Stimulated activated CD8-positive, alpha-beta memory T cell treated with anti-CD3 and anti-CD28 coated beads, Interleukin-2, amount 100 ng/mL, for 1 hour (primary cell): ENCODE results near the gene SLC7A7.
"Not testable (repeated sequence)": the region's sequence is repeated elsewhere in the genome, so short reads cannot be mapped to it uniquely, and the experiment has no call there.

ENCODE experiments used
- DNase-seq, 2 donors: peaks; one replicate each; pipeline ENCODE4 v3.0.0-alpha.2; 2020; ENCODE audit warnings: low read depth in 2 of 2

The SLC7A7 gene

DNA sequence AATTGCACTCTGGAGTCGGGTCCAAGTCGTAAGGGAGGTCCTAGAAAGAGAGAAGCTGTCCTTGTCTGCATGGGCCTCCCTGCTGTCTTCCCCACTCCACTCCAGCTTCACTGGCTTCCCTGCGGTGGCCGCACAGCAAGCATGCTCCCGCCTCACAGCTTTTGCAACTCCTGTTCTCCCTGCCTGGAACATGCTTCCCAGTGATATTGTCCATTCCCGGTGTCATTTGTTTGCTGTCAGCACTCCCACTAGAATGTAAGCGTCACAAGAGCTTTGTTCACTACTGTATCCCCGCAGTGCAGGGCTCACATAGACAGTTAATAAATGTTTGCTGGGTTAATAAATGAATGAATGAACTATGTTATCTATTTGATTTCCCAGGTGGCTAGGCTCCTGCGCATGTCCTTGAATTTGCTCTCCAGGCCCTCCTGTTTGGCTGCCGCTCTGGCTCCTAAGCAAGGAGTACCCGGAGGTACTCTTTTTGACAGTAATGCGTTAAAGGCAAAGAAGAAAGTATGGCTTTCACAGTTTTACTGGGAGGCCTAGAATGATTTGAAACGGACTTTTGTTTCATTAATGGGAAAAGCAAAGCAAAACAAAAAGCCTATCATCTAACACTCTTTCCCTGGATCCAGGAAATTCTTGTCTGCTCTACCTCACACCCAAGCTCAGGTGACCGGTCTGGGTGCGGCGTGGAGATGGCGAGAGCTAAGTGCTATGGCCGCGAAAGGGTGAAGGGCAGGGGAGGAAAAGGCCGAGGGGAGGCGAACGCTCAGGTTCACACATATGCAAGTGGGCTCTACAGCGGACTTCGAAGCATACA, 6.2 kb upstream of the SLC7A7 start:
- no peak for DNase-seq

DNA sequence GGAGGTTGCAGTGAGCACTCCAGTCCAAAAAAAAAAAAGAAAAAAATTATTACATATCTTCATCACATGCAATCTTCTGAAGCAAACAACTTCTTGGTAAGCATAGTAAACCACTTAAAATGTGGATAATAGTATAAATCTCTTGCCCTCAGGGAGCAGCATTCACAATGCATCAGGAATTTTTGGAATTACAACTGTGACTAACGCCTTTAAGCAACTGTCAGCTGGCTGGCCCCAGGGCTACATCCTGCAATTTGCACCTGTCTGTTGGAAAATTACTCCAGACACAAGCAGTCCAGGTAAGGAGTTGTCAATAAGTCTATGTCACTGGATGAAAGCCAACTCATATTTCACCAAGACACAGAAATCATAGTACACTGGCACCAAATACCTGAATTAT, 5.5 kb upstream of the SLC7A7 start:
- no peak for DNase-seq

GRCh38 chr14:22819151-22819988, 4.1 kb upstream of the SLC7A7 start:
- DNase-seq = no peak

DNA sequence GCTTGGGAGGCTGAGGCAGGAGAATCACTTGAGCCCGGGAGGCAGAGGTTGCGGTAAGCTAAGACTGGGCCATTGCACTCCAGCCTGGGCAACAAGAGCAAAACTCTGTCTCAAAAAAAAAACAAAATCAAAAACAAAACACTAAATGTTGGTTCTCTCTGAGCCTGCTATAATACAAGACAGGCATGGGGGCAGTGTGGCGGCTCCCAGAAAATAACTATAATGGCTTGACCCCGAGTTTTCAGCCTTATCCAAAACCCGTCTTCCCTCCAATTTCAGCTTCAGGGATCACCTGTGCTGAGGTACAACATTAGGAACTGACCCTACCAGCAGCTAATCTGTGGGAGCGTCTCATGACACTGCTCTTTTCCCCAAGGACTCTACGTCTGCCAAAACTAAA, 862 bp downstream of the SLC7A7 start:
- no peak for DNase-seq

DNA sequence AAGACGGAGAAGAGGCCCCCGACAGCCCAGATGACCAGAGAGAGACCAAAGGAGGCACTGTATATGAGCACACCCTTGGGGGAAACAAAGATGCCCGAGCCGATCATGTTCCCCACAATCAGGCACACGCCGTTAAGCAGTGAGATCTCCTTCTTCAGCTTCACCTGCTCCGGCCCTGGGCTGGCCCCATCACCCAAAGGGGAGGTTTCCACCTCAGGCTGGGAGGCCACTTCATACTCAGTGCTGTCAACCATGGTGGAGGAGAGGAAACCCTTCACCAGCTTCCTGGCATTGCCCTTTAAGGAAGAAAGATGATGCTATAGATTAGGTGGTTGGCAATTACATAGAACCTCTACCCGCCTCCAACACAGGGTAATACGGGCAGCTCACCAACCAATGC, 2.1 kb downstream of the SLC7A7 start:
- DNase-seq = no peak

GRCh38 chr14:22812744-22813143, 2.5 kb downstream of the SLC7A7 start:
- DNase-seq = no peak

DNA sequence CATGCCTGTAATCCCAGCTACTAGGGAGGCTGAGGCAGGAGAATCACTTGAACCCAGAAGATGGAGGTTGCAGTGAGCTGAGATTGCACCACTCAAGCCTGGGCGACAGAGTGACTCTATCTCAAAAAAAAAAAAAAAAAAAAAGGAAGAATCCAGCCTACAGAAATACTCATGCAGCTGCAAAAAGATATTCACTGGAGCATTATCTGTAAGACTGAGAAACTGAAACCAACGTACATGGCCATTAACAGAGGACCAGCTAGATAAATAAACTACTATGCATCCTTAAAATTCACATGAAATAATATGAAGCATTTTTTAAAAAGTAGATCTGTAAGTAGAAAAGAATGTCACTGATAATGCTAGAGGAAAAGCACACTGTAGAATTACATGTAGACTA, 3.5 kb downstream of the SLC7A7 start:
- no peak for DNase-seq

DNA sequence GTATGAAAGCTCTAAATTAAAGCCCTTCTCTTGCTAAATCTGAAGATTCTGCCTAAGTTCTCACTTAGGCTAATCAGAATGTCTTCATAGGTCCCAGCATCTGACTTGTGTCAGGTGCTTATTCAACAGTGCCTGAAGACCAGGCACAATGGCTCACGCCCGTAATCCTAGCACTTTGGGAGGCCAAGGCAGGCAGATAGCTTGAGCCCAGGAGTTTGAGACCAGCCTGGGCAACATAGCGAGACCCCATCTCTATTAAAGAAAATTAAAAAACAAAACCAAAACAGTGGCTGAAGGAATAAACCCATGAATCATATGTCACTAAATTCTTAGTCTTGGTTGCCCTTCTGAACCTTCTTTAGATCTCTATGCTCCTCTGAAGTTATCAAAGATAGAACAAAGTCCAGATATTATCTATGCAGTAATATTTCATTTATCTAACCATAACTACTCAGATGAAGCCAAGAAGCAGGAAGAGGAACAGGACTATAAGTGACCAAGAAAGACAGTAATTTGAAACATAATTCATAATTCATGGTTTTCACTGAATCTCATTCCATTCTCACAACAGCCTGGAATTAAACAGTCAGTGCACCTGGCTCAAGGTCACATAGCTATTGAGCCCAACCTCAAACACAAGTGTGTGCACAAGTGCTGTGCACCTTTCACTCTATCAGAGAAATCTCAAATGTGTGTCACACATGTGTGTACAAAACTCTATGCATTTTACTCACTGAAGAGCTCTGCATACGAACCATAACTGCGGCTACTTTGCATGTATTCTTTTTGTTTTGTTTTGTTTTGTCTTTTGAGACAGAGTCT, 6.6 kb downstream of the SLC7A7 start:
- no peak for DNase-seq

GRCh38 chr14:22807432-22808087, 7.7 kb downstream of the SLC7A7 start:
- DNase-seq = no peak

DNA sequence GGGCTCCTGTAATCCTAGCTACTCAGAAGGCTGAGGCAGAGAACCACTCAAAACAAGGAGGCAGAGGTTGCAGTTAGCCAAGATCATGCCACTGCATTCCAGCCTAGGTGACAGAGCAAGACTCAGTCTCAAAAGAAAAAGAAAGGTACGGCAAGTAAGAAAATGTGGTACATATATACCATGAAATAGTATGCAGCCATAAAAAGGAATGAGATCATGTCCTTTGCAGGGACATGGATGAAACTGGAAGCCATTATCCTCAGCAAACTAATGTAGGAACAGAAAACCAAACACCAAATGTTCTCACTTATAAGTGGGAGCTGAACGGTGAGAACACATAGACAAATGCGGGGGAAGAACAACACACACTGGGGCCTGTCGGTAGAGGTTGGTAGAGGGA, 10.0 kb downstream of the SLC7A7 start:
- not testable (repeated sequence) for DNase-seq

DNA sequence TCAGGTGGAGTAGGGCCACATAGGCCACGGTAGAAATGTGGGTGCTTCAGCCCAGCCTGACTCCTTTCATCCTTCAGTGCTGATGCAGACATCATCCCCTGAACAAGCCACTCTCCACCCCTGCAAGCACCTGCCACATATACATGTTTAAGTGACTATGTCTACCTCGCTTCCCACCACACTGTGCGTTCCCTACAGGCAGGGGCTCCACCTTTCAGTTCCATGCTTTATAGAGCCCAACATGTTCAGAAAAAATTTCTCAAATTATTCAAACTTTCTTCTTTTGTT, 11.6 kb downstream of the SLC7A7 start:
- DNase-seq = no peak

GRCh38 chr14:22802860-22803686, 12.2 kb downstream of the SLC7A7 start:
- DNase-seq = no peak

- no peak for DNase-seq
Measured at GRCh38 chr14:22801716-22802115, 13.5 kb downstream of the SLC7A7 start.

DNA sequence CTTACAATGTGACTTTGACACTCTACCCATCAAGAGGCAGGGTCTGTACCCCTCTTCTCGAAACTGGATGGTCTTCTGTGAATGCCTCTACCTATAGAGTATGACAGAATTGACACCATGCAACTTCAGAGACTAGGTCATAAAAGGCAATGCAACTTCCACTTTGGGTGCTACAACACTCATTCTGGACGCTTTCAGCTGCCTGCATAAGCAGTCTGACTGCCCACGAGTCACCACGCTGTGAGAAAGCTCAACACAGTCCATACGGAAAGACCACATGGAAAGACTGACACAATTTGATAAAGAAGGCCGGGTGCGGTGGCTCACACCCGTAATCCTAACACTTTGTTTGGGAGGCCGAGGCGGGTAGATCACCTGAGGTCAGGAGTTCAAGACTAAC, 14.9 kb downstream of the SLC7A7 start:
- DNase-seq = no peak

GRCh38 chr14:22798528-22798927, 16.7 kb downstream of the SLC7A7 start:
- no peak for DNase-seq

GRCh38 chr14:22797017-22797917, 18.0 kb downstream of the SLC7A7 start:
- no peak for DNase-seq

DNA sequence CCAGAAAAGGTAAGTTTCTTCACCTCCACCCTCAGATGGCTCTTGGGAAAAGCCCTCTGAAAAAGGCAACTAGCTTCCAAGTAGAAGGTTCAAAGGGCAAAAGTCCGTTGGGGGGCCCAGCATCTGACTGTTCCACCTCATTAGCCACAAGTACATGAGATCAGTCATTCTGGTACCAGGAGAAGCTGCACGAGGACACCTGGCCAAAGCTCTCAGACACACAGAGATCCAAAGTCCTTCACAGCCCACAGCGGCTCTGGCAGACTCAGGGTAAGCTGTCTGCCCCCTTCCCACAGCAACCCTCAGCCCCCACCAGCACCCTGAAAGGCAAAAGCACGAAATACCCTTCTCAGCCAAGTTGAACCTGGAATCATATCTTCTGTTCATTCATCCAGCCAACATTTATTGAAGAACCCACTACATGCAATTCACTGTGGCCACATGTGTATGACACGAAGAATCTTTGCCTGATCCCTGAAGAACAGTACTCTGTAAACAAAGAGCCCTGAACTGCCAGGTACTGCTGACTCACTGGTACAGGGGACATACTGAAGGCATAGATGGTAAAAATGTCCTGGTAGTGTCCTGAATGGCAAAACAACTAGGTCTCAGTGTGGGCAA, 19.0 kb downstream of the SLC7A7 start:
- no peak for DNase-seq

- DNase-seq = no peak
Measured at GRCh38 chr14:22794551-22794951, 20.7 kb downstream of the SLC7A7 start.

GRCh38 chr14:22793976-22794375, 21.3 kb downstream of the SLC7A7 start:
- DNase-seq = no peak
